HG03060 (cell line): ENCODE results near the gene DLG4.

ENCODE experiments used
- ATAC-seq: cut with Tn5 transposase; IDR thresholded peaks from one replicate; pipeline ENCODE4 v1.9.1; 2021; ENCODE audit warnings: low read depth, moderate number of reproducible peaks; ENCODE audit not compliant: unreplicated experiment

DLG4 gene

DNA sequence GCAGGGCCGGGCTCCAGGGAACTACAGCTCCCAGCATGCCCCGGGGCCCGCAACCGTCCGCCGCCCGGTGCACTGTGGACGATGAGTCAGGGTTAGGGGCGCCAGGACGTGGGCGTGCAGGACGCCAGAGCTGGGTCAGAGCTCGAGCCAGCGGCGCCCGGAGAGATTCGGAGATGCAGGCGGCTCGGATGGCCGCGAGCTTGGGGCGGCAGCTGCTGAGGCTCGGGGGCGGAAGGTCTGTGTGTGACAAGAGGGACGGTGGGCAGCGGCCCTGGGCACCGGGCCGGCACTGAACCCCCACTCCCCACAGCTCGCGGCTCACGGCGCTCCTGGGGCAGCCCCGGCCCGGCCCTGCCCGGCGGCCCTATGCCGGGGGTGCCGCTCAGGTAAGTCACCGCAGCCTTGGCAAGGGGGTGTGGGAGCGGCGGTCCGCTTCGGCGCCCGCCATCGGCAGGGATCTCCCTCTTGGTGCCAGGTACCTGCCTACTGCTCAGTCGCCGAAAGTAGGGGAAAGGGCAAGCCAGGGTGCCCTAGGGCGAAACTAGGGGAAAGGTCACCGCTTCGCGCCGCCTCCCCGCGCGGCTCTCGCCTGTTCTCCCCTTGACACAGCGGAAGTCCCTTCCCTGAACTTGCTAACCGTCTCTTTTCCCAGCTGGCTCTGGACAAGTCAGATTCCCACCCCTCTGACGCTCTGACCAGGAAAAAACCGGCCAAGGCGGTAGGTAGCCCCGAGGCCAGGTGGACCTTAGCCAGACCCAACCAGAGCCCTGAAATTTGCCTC, at the start of gene DLG4, which contains the start of gene ACADVL:
DLG4 (minus strand) TSS at position 25 of the 781 bp plus-strand sequence.
ACADVL (plus strand) TSS at position 127 of the 781 bp plus-strand sequence; CDS start at position 174, 47 bp downstream.
- ATAC-seq: no peak

- no peak for ATAC-seq
Observed at GRCh38 chr17:7266784-7267183, 47.1 kb upstream of the DLG4 start.

- no peak for ATAC-seq
Observed at GRCh38 chr17:7263801-7264078, 44.1 kb upstream of the DLG4 start.

DNA sequence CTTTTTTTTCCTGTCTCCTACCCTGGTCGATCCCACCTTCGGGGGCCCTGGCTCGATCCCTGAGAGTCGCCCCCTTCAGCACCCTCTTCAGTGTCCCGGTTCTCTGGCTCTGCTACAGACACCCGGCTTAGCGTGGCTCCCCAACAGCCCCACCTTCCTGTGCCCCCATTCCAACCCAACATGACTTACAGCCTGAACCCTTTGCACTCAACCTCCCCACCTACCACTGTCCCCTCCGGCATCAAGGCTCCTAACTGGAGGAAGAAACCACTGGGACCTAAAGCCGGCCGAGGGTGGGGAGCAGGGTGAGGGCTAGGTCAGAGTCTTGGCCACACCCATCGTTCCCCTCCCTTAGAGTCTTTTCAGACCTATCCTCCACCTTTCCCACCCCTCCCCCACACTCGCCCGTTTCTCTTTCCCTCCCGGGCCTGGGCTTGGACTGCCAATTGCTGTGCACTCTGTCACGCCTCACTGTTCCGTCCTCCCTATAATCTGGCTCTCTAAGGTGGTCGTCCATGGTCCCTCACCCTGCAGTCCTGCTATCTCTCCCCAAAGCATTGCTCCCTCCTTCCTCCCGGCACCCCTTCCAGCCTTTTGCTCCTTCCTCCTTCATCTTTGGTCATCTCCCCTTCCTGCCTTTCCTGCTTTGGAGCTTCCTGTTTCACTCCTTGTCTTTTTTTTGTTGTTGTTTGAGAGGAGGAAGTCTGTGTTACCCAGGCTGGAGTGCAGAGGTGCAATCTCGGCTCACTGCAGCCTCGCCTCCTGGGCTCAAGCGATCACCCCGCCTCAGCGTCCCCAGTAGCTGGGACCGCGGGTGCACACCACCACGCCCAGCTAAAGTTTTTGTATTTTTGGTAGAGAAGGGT, 43.5 kb upstream of the DLG4 start:
- no peak for ATAC-seq

DNA sequence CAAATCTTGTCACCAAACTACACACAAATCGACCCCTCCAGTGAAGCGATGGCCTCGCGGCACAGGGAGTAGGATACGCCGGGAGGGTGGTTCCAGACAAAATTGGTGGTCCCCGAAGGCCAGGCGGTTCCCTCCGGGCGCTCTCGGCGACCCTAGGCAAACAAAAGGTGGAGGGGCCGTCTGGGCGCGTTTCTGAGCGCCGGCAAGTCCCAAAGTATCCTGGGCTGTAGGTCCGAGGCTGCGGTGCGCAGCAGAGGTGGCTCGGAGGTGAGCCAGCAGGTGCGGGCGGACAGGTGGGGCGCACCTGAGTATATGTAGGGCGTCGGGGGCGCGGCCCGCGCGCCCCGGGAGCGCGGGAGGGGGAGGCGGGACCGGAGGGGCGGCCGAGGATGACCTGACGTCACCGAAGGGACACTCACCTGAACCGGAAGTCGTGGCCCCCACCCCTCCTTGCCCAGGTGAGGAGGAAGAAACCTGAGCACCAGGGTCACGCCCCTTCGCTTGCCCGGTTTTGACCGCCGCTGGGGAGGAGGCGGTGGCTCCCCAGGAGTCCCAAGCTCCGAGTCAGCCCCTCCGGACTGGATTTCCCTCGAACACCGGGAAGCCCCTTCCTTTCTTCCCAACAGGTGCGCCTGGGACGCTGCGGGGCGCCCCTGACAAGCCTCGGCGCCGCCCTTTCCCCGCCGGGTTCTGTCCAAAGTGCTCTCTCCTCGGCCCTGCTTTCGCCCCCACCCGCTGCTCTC, 42.7 kb upstream of the DLG4 start, which contains the start of gene CLDN7:
CLDN7 (minus strand) TSS at position 287 of the 743 bp plus-strand sequence. CDS start 435 bp downstream, outside the sequence.
- ATAC-seq: no peak

DNA sequence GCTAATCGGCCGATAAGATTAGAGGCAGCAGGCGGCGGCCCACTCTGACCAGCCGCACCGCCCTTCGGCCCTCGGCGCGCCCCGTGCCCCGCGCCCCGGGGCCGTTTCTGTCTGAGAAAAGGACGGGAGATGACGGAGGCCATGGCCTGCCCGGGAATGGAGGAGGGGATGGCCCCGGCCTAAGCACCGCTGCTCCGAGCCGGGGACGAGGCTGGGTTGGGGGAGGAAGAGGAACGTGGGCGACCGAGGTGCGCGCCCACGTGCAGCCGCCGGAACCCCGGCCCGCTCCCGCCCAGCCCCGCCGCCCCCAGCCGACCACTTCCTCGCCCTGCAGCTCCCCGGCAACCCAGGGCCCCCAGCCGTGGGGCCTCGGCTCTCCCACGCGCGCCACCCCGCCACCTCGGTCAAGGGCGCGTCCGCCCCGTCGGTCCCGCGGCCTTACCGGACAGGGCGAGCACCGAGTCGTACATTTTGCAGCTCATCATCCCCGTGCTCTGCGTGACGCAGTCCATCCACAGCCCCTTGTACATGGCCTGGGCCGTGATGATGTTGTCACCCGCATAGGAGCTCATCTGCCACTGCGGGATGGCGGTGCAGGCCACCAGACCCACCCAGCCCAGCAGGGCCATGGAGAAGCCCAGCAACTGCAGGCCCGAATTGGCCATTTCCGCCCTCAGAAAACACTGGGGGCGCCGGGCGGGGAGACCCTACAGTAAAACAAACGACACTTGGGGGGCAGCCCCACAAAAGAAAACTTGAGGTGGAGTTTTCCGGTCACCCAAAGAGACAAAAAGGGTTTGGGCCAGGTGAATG, 41.9 kb upstream of the DLG4 start:
- ATAC-seq: no peak

DNA sequence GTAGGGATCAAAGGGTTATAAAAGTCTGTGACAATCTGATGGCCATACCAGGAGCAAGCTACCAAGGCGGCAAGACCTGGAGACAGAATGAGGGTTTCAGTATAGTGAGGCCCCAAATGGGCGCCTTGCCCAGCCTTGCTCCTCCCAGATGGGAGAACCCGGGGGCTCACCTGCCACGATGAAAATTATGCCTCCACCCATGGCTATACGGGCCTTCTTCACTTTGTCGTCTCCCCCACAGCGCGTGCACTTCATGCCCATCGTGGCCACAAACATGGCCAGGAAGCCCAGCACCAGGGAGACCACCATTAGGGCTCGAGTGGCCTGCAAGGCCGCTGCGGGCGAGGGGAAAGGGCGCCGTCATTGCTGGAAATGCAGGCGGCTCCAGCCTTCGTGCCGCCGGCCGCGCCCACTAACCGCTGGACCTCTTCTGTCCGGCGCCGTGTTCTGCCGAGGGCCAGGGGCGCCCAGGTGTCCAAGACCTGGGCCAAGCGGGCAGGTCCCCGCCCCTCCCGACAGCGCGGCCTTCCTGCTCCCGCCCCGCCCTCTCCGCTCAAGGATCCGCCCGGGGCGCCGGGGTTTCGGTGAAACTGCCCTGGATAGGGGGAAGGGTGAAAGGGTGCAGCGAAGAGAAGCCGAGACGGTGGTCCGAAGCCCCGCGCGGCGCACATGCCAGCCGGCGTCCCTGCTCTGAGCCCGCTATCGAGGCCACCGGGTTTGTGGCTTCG, 41.2 kb upstream of the DLG4 start:
- no peak for ATAC-seq

GRCh38 chr17:7260151-7260550, 40.5 kb upstream of the DLG4 start:
- ATAC-seq: no peak

DNA sequence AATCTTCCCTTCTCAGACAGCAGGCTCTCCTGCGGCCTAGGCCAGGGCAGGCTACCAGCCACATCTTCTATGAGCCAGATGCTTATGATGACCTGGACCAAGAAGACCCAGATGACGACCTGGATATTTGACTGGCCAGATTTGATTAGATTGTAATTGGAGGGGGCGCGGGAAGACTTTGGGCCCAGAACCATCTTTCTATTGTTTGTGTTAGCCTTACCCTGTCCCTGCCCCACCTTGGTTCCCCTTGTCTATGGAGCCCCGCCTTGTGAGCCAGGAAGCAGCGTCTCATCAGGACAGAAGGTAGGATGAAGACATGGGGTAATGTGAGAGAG, 39.9 kb upstream of the DLG4 start:
- no peak for ATAC-seq

- ATAC-seq: no peak
Observed at GRCh38 chr17:7258731-7259554, 39.3 kb upstream of the DLG4 start.

DNA sequence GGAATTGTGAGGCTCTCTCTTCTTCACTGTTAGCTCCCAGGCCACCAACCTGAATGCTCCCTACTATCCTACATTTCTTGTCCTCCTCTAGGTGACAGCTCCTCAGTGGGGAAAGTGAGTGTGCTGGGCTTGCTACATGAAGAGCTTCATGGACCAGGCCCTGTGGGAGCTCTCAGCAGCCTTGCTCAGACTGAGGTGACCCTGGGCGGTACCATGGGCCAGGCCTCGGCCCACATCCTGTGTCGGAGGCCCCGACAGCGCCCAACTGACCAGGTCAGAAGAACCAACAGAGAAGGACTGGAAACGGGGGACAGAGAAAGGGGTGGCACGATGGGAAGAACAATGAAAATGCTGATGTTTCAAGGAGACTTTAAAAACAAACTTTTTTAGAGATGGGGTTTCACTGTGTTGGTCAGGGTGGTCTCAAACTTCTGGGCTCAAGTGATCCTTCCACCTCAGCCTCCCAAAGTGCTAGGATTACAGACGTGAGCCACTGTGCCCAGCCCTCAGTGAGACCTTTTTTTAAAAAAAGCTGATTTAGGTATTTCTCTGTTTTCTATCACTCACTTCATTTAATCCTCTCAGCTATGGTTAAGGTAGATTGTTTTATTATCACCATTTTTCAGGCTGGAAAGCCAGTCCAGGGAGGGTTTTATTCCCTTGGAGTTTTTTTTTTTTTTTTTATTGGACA, 37.3 kb upstream of the DLG4 start:
- no peak for ATAC-seq

- no peak for ATAC-seq
Observed at GRCh38 chr17:7254511-7254910, 34.9 kb upstream of the DLG4 start.

- no peak for ATAC-seq
Observed at GRCh38 chr17:7253082-7253481, 33.4 kb upstream of the DLG4 start.

DNA sequence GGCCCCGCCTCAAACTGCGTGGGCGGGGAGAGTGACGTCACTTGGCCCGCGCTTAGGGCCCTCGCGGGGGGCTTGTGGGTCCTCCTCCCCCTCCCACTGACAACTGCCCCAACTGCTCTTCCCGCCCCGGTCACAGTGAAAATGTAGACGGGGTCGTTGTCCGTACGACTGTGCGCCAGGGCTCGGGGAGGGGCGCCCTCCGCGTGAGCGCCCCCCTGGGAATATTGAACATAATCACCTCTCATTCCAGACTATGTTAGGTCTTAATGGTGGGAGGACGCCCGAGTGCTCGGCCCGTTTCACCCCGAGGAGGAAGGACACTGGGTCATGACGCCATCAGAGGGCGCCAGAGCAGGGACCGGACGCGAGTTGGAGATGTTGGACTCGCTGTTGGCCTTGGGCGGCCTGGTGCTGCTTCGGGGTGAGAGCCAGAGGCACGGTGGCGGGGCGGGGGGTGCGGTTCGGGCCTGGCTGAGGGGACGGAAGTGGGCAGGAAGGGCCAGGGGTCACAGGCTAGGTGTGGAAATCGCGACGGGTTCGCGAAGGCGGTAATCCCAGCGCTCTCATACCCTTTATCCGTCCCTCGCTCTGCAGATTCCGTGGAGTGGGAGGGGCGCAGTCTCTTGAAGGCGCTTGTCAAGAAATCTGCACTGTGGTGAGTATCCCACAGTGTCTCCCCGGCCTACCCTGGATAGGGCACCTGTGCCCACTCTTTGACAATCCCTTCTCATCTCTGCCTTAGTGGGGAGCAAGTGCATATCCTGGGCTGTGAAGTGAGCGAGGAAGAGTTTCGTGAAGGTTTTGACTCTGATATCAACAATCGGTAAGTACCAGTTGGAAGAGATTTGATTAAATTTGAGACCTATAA, 32.8 kb upstream of the DLG4 start, which contains the start of gene ELP5:
ELP5 (plus strand) TSS at position 40 of the 868 bp plus-strand sequence; CDS start at position 376, 336 bp downstream.
- ATAC-seq: peak; percentile 39

DNA sequence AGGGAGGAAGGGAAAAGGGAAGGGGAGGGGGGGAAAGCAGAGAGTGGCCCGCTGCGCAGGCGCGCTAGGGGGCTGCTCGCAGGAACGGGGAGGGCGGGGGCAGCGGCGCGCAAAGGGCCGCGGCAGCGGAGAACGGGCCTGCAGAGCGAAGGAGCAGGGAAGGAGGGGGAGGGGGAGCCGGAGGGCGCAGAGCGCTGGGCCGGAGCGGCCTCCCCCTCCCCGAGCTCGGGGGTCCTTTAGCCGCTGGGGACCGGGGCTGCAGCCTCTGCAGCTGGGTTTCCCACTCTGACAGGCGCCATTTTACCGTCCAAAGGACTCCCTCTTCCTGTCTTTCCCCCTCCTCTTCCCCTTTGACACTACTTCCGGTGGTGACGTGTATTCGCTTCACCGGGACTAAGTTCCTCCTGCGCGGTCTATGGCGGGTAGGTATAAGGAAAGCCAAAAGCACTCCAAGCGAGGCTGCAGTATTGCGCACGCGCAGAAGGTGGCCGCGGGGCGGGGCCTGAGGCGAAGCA, 32.1 kb upstream of the DLG4 start, which contains the start of gene CTDNEP1:
CTDNEP1 (minus strand) TSS at position 74 of the 515 bp plus-strand sequence. CDS start 438 bp downstream, outside the sequence.
- peak; percentile 77 for ATAC-seq

GRCh38 chr17:7250695-7251627, 31.3 kb upstream of the DLG4 start:
- no peak for ATAC-seq
